Gastrocnemius medialis (tissue), 4 donors: ENCODE data around the gene C22orf15. TPM values are rescaled to one million over a fixed set of nuclear protein-coding genes. Genes with fewer than 3 reads are reported as not detected.

Experiments
- ATAC-seq, 2 donors: fragments of 150-250 bp; one replicate each; pipeline ENCODE4 v1.9.1; 2016
- DNase-seq, 2 donors: peaks; one replicate each; pipeline ENCODE4 v3.0.0-alpha.2; 2019
- H3K27ac ChIP-seq, 4 donors: fragments of 200-600 bp; sonication (generic); 1 replicate in 1 of 4; 2 replicates in 3 of 4; pipeline ENCODE4 v1.5.1; 2016 to 2018; ENCODE audit warnings: mild to moderate bottlenecking in 2 of 4, moderate library complexity in 1 of 4
- H3K27me3 ChIP-seq, 3 donors: fragments of 200-600 bp; sonication (generic) in 2 of 3; 1 replicate in 1 of 3; 2 replicates in 2 of 3; pipeline versions ENCODE4 v1.5.1 to v1.6.0; 2016 to 2019; ENCODE audit warnings: mild to moderate bottlenecking in 1 of 3, moderate library complexity in 1 of 3
- H3K36me3 ChIP-seq, 2 donors: fragments of 200-600 bp; sonication (generic) in 1 of 2; one replicate each; pipeline ENCODE4 v1.5.1; 2017 to 2018
- H3K4me1 ChIP-seq, 2 donors: fragments of 200-600 bp; sonication (generic) in 1 of 2; one replicate each; pipeline ENCODE4 v1.5.1; 2016 to 2017; ENCODE audit warnings: mild to moderate bottlenecking in 2 of 2
- H3K4me3 ChIP-seq, 4 donors: fragments of 200-600 bp; sonication (generic) in 3 of 4; 1 replicate in 1 of 4; 2 replicates in 3 of 4; pipeline ENCODE4 v1.5.1; 2016 to 2019; ENCODE audit warnings: mild to moderate bottlenecking in 2 of 4
- H3K9me3 ChIP-seq, 3 donors: fragments of 200-600 bp; sonication (generic) in 2 of 3; 1 replicate in 1 of 3; 2 replicates in 2 of 3; pipeline ENCODE4 v1.5.1; 2016 to 2019
- POLR2A ChIP-seq, 2 donors: fragments of 450-650 bp; IDR thresholded peaks; one replicate each; pipeline ENCODE4 v1.6.1; 2017; ENCODE audit warnings: antibody characterized with exemption in 2 of 2, mild to moderate bottlenecking in 2 of 2, moderate library complexity in 2 of 2
- in situ Hi-C, 4 donors: fragments of 200-750 bp; cut with MboI; loops; one replicate each; pipeline versions ENCODE4 v1.15.0 to v1.8.0; 2017; ENCODE audit warnings: low sequenced_read_pairs in 4 of 4
- intact Hi-C: fragments of 100-400 bp; cut with DNase I; formaldehyde crosslinking; loops from one replicate; pipeline ENCODE4 v1.15.1; 2023; ENCODE audit warnings: low total_unique reads
- total RNA-seq, 4 donors: library from RNA; depleted of rRNA; stranded (reverse); fragments of >200 nt; gene quantifications; one replicate each; pipeline versions ENCODE4 v1.1.0 to v1.2.3, GENCODE V29; 2016
- TF ChIP-seq, protein P1 (sequence below), 5 experiments: fragments of 450-650 bp in 3 of 5; fragments of 200-600 bp in 2 of 5; sonication (generic) in 2 of 5; IDR thresholded peaks in 4 of 5; conservative IDR thresholded peaks in 1 of 5; 1 replicate in 4 of 5; 2 replicates in 1 of 5; pipeline ENCODE4 v1.5.1; 2016 to 2019; ENCODE audit warnings: antibody characterized with exemption in 5 of 5, mild to moderate bottlenecking in 3 of 5, moderate library complexity in 3 of 5

C22orf15 gene
- total RNA-seq, 4 donors from 2014 or later, result not detected

DNA sequence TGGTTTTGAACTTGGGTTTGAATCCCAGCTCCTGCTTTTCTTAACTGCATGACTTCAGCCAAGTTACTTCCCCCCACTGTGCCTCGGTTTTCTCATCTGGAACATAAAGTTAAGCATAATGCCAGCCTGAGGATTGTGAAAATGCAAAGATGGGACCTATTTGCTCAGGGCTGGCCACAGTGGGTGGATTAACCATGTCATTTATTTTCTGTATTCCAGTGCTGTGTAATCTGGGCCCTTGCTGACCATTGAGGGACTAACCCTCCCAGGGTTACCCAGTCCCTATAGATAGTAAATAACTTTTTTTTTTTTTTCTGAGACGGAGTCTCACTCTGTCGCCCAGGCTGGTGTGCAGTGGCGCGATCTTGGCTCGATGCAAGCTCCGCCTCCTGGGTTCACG lies 7.1 kb upstream of the C22orf15 start:
- in situ Hi-C loops (no loop called here), intact Hi-C loops (no loop called here)
- H3K4me3 ChIP-seq, result no peak overlapping the region
- TF ChIP-seq, protein P1, sequence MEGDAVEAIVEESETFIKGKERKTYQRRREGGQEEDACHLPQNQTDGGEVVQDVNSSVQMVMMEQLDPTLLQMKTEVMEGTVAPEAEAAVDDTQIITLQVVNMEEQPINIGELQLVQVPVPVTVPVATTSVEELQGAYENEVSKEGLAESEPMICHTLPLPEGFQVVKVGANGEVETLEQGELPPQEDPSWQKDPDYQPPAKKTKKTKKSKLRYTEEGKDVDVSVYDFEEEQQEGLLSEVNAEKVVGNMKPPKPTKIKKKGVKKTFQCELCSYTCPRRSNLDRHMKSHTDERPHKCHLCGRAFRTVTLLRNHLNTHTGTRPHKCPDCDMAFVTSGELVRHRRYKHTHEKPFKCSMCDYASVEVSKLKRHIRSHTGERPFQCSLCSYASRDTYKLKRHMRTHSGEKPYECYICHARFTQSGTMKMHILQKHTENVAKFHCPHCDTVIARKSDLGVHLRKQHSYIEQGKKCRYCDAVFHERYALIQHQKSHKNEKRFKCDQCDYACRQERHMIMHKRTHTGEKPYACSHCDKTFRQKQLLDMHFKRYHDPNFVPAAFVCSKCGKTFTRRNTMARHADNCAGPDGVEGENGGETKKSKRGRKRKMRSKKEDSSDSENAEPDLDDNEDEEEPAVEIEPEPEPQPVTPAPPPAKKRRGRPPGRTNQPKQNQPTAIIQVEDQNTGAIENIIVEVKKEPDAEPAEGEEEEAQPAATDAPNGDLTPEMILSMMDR (IDR thresholded peaks at IDR 0.05 in 4 of 5, conservative IDR thresholded peaks at IDR 0.05 in 1 of 5), result no peak
- TF ChIP-seq POLR2A (IDR thresholded peaks at IDR 0.05), result no peak
- no peaks in the 10 kb centered on the region for H3K4me1 ChIP-seq
- no peak for DNase-seq
- ATAC-seq, result no peak
- H3K9me3 ChIP-seq, result no peaks in the 10 kb centered on the region
- H3K27me3 ChIP-seq, result no peaks in the 10 kb centered on the region
- H3K36me3 ChIP-seq, result no peaks in the 10 kb centered on the region
- peak overlapping the region in 2 of 4 donors; percentile 1 to 35 for H3K27ac ChIP-seq

GRCh38 chr22:23756891-23757290 lies 5.9 kb upstream of the C22orf15 start:
- in situ Hi-C loops (no loop called here), intact Hi-C loops (no loop called here)
- Histone ChIP-seq H3K4me3 (no peak overlapping the region), H3K27ac (no peak overlapping the region), H3K36me3 (no peaks in the 10 kb centered on the region), H3K9me3 (no peaks in the 10 kb centered on the region), H3K4me1 (no peaks in the 10 kb centered on the region), H3K27me3 (no peaks in the 10 kb centered on the region)
- TF ChIP-seq, protein P1 (IDR thresholded peaks at IDR 0.05 in 4 of 5, conservative IDR thresholded peaks at IDR 0.05 in 1 of 5), result no peak
- TF ChIP-seq POLR2A (IDR thresholded peaks at IDR 0.05), result no peak
- DNase-seq (no peak), ATAC-seq (no peak)

DNA sequence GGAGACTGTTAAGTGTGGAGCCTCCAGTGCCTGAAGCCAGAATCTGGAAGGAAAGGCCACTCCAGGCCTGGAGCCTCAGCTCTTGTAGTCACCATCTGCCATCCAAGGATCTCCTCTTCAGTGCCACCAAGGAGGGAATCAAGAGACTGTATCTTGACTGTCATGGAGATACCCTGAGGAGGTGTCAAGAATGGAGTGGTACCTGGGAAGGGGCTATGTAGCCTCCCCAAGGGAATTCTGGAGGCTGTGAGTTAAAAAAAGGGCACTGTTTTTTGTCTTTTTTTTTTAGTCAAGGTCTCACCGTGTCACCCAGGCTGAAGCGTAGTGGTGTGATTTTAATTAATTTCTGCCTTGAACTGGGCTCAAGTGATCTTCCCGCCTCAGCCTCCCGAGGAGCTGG lies 3.2 kb upstream of the C22orf15 start:
- Histone ChIP-seq H3K4me1 (peaks cover 3 to 9% of the 10 kb centered on the region in 2 donors), H3K9me3 (no peaks in the 10 kb centered on the region), H3K27ac (no peak overlapping the region), H3K4me3 (no peak overlapping the region), H3K27me3 (no peaks in the 10 kb centered on the region), H3K36me3 (no peaks in the 10 kb centered on the region)
- no peak for ATAC-seq
- DNase-seq, result no peak
- TF ChIP-seq, protein P1 (IDR thresholded peaks at IDR 0.05 in 4 of 5, conservative IDR thresholded peaks at IDR 0.05 in 1 of 5), result no peak
- TF ChIP-seq POLR2A (IDR thresholded peaks at IDR 0.05), result no peak
- in situ Hi-C loops, result no loop called here
- intact Hi-C loops, result no loop called here

DNA sequence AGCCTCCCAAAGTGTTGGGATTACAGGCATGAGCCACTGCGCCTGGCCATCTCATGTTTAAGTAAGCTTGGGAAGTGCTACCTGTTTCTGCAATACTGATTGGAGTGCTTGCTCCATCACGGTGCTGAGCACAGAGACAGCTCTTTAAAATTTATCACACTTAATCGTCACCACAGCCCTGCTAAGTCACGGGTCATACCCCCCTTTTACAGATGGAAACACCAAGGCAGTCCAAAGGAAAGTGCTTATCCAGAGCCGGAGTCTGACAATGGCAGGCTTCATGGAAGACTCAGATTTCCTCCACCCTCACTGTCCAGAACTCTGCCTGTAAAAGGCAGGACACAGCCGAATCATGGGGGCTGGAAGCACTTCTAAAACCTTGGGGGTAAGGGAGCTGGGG lies 2.7 kb upstream of the C22orf15 start:
- no peak for DNase-seq
- no peak for TF ChIP-seq POLR2A (IDR thresholded peaks at IDR 0.05)
- TF ChIP-seq, protein P1 (IDR thresholded peaks at IDR 0.05 in 4 of 5, conservative IDR thresholded peaks at IDR 0.05 in 1 of 5), result no peak
- Histone ChIP-seq H3K27me3 (no peaks in the 10 kb centered on the region), H3K36me3 (no peaks in the 10 kb centered on the region), H3K4me1 (peaks cover 8 to 13% of the 10 kb centered on the region in 2 donors), H3K9me3 (no peaks in the 10 kb centered on the region), H3K27ac (no peak overlapping the region), H3K4me3 (no peak overlapping the region)
- in situ Hi-C loops (no loop called here), intact Hi-C loops (no loop called here)
- ATAC-seq, result no peak

GRCh38 chr22:23763579-23763945 lies 772 bp downstream of the C22orf15 start:
- Histone ChIP-seq H3K36me3 (no peaks in the 10 kb centered on the region), H3K27ac (peak overlapping the region in 3 of 4 donors; percentile 96 to 100 (median 99)), H3K4me1 (peaks cover 18 to 28% of the 10 kb centered on the region in 2 donors), H3K27me3 (no peaks in the 10 kb centered on the region), H3K4me3 (no peak overlapping the region), H3K9me3 (no peaks in the 10 kb centered on the region)
- in situ Hi-C loops (no loop called here), intact Hi-C loops (no loop called here)
- ATAC-seq (no peak), DNase-seq (peak in 1 of 2 donors; percentile 30)
- TF ChIP-seq POLR2A (IDR thresholded peaks at IDR 0.05), result no peak
- TF ChIP-seq, protein P1 (IDR thresholded peaks at IDR 0.05 in 4 of 5, conservative IDR thresholded peaks at IDR 0.05 in 1 of 5), result no peak
